Stimulated activated CD4-positive, alpha-beta T cell treated with anti-CD3 and anti-CD28 coated beads, Interleukin-12 subunit alpha, Interleukin-12 subunit beta, amount 100 ng/mL, for 4 hours (primary cell): ENCODE results near the gene POLR2M.

ENCODE experiments used
- DNase-seq: peaks from one replicate; pipeline ENCODE4 v3.0.0-alpha.2; 2020

The POLR2M gene

DNA sequence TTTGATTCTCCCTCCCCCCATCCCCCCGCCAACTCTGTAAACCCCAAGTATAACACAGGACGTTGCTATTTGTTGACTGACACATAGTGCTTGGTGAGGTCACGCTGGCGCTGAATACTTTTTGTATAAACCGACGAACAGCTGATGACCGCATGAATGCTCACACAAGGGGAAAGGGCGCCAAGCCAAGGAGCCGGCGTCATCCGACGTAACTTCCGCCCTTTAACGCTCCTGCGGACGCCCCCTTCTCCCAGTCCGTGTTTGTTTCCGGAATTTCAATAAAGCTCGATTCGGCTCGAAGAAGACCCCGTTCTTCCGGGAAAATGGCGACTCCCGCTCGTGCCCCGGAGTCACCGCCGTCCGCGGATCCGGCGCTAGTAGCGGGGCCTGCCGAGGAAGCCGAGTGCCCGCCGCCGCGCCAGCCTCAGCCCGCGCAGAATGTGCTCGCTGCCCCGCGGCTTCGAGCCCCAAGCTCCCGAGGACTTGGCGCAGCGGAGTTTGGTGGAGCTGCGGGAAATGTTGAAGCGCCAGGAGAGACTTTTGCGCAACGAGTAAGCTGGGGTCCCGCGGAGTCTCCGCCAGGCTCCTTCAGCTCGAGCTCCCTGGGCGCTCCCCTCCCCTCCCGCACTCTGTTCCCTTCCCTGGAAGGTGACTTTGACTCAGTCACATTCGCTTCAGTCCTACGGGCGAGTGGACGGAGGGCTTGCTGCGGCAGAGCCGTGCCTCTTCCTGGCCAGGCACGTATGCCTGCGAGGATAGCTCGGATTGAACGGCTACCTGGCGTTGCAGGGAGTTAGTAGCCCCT, at the start of gene POLR2M:
TSS of gene POLR2M (plus strand) at position 310 of the 805 bp plus-strand sequence. CDS start at position 439, 129 bp downstream.
- DNase-seq = peak; percentile 81

DNA sequence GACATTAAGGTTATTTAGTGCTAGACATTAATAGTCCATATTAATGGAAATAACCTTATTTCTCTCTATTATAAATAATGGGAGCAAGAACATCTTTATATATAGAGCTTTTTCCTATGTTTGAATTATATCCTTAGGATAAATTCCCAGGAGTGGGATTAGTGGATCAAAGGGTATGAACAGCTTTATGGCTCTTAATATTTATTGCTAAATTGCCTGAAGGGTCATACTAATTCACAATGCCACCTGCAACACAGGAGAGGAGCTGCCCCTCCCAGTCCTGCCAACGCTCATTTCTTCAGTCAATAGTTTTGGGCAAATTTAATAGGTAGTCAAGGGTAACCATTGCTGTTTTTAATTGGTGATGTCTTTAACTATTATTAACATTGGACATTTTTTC, 48.9 kb upstream of the POLR2M start:
- no peak for DNase-seq

DNA sequence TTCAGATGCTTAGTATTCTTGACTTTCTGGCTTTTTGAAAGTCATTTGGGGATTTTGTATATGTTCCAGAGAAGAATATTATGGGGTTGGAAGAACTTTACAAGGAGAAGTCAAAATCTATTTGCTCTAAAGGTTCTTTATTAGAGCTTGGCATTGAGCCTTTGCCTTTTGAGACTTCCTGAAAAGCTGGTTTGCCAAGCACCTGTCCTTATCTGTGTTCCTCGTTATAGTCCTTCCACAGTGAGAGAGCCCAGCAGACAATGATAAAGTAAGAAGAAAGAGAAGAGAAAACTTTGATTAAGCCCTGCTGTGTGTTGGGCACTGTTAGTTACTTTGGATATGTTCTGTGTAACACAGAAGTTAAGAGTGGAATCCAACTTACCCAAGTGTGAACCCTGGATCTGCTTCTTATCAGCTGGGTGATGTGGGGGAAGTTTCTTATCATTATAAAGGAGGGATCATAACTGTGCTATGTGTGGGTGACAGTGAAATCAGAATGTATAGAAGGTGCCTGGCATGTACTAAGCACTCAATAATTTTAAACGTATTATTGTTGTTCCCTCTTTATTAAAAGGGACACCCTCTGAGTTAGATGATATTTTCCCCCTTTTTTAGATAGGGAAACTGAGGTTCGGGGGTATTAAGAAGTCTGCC, 44.3 kb upstream of the POLR2M start:
- no peak for DNase-seq

GRCh38 chr15:57662802-57663201, 43.7 kb upstream of the POLR2M start:
- no peak for DNase-seq

DNA sequence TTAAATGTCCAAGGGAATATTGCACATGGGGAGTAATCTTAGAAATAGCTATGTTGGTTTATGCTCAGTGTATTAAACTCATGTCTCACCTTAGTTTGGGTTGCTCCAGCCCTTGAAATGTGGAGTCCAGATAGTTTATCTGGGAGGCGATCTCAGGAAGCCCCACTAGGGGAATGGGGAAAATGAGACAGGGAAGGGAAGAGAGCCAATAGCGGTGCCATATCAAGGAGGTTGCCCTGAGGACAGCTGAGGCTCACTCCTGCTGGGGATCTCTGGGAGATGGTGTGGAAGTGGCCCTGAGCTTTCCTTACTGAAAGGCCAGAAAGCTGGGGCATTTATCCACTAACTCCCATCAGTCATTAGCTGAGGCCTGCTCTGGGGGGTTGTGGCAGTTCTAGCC, 43.3 kb upstream of the POLR2M start:
- no peak for DNase-seq

DNA sequence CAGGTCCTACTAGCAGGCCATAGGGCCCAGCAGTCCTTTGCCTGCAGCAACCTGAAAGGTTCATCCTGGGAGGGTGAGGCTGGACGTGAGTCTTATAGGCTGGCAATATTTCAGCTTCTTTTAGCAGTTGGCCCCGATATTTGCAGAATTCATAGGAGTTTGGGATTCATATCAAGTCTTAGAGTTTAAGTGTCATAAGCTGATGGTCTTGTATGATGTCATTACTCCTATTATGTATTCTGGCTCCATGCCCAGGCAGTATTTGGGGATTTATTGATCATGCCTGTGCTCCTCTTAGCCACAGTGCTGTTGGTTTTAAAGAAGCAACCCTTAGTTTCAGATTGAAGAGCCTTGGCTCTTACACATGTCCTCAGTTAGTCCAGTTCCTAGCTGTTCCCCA, 41.3 kb upstream of the POLR2M start:
- no peak for DNase-seq

GRCh38 chr15:57665939-57666338, 40.6 kb upstream of the POLR2M start:
- DNase-seq = no peak

- no peak for DNase-seq
Observed at GRCh38 chr15:57667171-57667849, 39.2 kb upstream of the POLR2M start.

DNA sequence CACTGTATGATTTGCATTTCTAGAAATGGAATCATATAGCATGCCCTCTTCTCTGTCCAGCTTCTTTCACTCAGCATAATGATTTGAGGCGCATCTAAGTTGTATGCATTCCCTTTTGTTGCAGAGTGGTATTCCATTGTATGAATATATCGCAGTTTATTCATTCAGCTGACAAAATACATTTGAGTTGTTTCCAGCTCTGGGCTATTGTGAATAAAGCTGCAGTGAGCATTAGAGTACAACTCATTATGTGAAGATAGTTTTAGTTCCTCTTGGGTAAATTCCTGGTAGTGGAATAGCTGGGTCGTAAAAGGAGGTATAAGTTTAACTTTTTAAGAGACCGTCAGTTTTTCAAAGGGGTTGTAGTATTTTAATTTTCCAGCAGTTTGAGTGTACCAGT, 38.5 kb upstream of the POLR2M start:
- DNase-seq = no peak

DNA sequence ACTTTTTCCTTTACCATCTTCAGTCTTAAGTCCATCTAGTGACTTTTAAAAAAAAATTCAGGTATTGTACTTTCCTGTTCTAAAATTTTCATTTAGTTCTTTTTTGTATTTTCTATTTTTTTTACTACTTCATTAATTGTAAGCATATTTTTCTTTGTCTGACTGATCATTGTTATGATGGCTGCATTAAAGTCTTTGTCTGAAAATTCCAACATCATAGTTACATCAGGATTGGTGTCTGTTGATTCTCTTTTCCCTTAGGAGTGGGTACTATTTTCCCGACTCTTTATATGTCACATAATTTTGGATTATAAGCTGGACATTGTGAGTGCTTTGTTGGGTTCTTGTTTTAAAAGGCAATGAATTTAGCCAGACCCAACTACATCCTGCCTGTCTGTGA, 34.9 kb upstream of the POLR2M start:
- no peak for DNase-seq

- no peak for DNase-seq
Observed at GRCh38 chr15:57675481-57676181, 30.9 kb upstream of the POLR2M start.

DNA sequence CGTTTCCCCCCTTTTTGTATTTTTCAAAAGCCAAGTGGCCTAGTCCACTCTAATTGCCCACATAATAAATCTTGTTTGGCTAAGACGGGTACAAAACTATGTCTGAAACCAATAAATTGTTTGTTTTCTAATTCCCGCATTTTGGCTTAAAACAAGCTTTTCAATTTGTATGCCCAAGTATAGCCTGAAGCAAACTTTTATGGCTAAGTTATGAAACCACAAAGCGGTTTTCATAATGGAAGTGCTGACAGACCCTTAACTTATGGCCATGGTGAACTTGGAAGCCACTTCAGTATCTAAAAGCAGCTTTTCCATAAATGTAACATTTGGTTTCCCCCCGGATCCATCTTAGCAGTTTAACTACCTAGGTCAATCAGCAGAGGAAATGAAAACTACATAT, 29.9 kb upstream of the POLR2M start:
- DNase-seq = no peak

GRCh38 chr15:57677204-57677603, 29.3 kb upstream of the POLR2M start:
- no peak for DNase-seq

DNA sequence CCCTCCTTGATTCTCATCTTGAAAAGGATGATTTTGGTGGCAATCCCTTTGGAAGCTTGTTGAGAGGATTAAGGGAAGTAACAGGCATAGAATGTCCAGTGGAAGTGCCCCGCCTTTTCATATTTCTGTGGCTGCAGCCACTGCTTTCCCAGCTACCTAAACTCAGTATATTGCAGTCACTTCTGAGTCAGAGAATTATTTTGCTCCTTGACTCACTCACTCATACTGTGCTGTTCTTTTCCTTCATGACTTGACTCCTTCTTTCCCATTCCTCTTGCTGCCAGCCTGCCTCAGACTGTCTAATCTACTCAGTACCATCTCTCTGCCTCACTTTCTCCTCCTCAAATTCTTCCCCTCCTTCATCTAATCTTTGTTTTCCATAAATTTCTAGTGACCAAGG, 26.5 kb upstream of the POLR2M start:
- no peak for DNase-seq

GRCh38 chr15:57681011-57681410, 25.5 kb upstream of the POLR2M start:
- no peak for DNase-seq

- no peak for DNase-seq
Observed at GRCh38 chr15:57683481-57683880, 23.0 kb upstream of the POLR2M start.

DNA sequence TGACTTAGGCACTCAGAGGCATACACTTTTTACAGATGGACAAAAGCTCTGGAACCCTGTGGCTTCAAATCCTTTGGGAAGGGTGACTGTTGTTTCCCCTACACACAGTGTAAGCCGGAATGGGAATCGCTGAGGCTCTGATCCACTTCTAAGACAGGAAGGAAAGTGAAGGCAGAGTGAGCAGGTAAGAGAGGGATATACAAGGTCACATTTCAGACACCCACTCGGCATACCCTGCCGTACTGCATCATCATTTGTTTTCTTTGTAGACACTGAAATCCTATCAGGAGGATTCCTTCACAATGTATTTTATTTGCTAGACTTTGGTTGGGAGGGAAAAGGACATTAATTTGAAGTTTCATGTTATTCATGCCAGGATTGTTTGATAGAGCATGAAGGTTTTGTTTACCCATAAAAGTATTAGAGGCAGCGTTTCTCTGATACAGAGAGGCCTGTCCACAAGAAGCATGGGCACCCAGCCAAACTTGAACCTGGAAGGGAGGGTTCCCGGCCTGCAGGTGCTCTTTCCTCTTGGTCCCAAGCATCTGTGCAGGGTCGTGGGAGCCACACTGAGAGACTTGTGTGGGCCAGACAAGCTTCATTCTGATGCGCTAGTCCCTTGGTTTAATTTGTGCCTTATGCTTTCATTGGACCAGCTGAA, 21.9 kb upstream of the POLR2M start:
- DNase-seq = no peak

- no peak for DNase-seq
Observed at GRCh38 chr15:57685306-57686095, 21.0 kb upstream of the POLR2M start.

DNA sequence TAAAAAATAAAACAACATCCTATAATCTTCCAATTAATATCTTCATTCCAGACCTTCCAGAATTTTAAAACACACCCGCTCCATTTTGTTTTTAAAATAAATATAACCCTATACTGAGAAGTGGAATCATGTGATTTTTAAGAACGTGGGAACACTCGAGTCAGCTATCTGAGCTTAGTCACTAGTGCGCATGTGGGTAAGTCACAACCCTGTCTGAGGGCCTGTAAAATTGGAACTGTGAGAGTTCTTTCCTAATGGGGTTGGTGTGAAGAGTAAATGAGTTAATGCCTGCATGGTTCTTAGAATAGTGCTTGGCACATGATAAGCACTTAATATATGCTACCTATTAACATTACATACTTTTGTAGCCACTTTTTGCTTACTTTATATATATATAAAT, 19.9 kb upstream of the POLR2M start:
- no peak for DNase-seq

DNA sequence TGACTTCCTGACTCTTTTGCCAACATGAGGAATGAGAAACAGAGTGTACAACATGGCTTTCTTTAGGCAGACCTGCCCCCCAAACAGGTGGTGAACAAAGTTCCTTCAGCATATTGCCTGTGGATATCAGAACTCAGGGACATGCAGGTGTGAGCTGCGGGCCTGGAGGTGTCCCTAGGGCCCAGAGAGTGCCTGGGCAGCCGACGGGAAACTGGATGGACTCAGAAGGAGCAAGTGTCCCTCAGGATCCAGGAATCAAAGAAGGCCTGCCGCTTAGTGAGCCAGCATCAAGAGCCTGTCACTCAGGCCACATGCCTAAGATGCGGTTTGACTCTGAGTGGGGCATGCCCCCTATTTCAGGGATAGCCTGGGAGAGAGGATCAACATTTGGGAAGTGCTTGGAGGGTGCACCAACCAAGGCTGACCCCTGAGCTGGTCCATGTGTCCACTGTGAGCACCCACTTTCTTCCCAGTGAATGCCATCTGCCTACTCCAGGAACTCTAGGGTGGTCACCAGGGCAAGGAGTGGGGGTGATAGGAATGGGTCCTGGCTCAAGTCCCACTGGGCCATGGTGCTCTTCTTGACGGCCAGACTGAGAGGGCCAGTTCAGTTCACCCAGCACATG, 16.1 kb upstream of the POLR2M start:
- DNase-seq = no peak

- no peak for DNase-seq
Observed at GRCh38 chr15:57691082-57691481, 15.4 kb upstream of the POLR2M start.

- DNase-seq = no peak
Observed at GRCh38 chr15:57692709-57693108, 13.8 kb upstream of the POLR2M start.
